Parathyroid adenoma (tissue), 2 donors: ENCODE data around the gene CDKN2A.

Source experiments
- H2AFZ ChIP-seq: fragments of 300-600 bp; sonication (generic); one replicate; pipeline ENCODE4 v1.7.0; 2017; ENCODE audit warnings: antibody characterized with exemption, mild to moderate bottlenecking
- H3K27ac ChIP-seq: fragments of 300-600 bp; sonication (generic); one replicate; pipeline ENCODE4 v1.7.0; 2017
- H3K27me3 ChIP-seq: fragments of 300-600 bp; sonication (generic); one replicate; pipeline ENCODE4 v1.7.0; 2017; ENCODE audit warnings: low read length; ENCODE audit not compliant: control insufficient read depth, insufficient read depth
- H3K36me3 ChIP-seq: fragments of 300-600 bp; sonication (generic); one replicate; pipeline ENCODE4 v1.7.0; 2017; ENCODE audit warnings: low read length; ENCODE audit not compliant: control insufficient read depth, insufficient read depth
- H3K4me1 ChIP-seq: fragments of 300-600 bp; sonication (generic); one replicate; pipeline ENCODE4 v1.7.0; 2017; ENCODE audit warnings: control low read depth
- H3K4me2 ChIP-seq: fragments of 300-600 bp; sonication (generic); one replicate; pipeline ENCODE4 v1.7.0; 2017; ENCODE audit warnings: low read length
- H3K4me3 ChIP-seq: fragments of 300-600 bp; sonication (generic); one replicate; pipeline ENCODE4 v1.7.0; 2017; ENCODE audit warnings: low read depth, low read length
- H3K79me2 ChIP-seq: fragments of 300-600 bp; sonication (generic); one replicate; pipeline ENCODE4 v1.7.0; 2017; ENCODE audit warnings: control low read depth
- H3K9ac ChIP-seq: fragments of 300-600 bp; sonication (generic); one replicate; pipeline ENCODE4 v1.7.0; 2017; ENCODE audit warnings: mild to moderate bottlenecking
- H3K9me3 ChIP-seq: fragments of 300-600 bp; sonication (generic); one replicate; pipeline ENCODE4 v1.7.0; 2017; ENCODE audit warnings: low read length; ENCODE audit not compliant: control insufficient read depth
- TF ChIP-seq, protein P1 (sequence below): fragments of 300-600 bp; sonication (generic); IDR thresholded peaks from one replicate; pipeline ENCODE4 v1.7.0; 2017; ENCODE audit warnings: antibody characterized with exemption, mild to moderate bottlenecking
- donor health status: primary hyperparathyroidism.

Gene CDKN2A

DNA sequence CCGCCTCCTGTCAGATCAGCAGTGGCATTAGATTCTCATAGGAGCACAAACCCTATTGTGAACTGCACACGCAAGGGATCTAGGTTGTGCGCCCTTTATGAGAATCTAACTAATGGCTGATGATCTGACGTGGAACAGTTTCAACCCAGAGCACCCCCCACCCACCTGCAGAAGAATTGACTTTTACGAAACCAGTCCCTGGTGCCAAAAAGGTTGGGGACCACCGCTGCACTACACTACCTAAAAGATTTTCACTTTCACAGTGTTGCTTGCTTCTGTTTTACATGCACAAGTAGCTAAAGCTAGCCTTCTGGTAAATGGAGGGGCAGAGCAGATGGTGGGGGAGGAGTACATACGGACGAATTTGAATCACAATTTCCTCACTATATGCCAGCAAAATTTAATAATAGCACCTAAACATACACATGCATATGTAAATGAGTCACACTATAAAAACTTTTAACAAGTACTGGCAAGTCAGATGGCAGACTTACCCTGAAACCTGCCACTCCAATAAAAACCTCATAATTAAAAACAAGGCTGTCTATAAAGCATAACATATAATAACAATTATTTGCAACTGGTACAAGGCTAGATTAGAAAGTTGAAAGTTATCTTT, 38.9 kb upstream of the CDKN2A start:
- TF ChIP-seq, protein P1, sequence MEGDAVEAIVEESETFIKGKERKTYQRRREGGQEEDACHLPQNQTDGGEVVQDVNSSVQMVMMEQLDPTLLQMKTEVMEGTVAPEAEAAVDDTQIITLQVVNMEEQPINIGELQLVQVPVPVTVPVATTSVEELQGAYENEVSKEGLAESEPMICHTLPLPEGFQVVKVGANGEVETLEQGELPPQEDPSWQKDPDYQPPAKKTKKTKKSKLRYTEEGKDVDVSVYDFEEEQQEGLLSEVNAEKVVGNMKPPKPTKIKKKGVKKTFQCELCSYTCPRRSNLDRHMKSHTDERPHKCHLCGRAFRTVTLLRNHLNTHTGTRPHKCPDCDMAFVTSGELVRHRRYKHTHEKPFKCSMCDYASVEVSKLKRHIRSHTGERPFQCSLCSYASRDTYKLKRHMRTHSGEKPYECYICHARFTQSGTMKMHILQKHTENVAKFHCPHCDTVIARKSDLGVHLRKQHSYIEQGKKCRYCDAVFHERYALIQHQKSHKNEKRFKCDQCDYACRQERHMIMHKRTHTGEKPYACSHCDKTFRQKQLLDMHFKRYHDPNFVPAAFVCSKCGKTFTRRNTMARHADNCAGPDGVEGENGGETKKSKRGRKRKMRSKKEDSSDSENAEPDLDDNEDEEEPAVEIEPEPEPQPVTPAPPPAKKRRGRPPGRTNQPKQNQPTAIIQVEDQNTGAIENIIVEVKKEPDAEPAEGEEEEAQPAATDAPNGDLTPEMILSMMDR, result no peak
- H3K79me2 ChIP-seq, result no peaks in the 10 kb centered on the region

GRCh38 chr9:22031655-22032411, 37.6 kb upstream of the CDKN2A start:
- Histone ChIP-seq H2AFZ (no peak overlapping the region), H3K9ac (no peak overlapping the region), H3K27me3 (no peaks in the 10 kb centered on the region), H3K4me2 (no peak overlapping the region), H3K27ac (no peak overlapping the region), H3K79me2 (no peaks in the 10 kb centered on the region), H3K36me3 (no peaks in the 10 kb centered on the region), H3K9me3 (no peaks in the 10 kb centered on the region), H3K4me3 (no peak overlapping the region), H3K4me1 (no peaks in the 10 kb centered on the region)
- TF ChIP-seq, protein P1, result no peak

More for the DNA sequence above, 38.9 kb upstream of the CDKN2A start:
- H3K4me2 ChIP-seq, result no peak overlapping the region
- no peaks in the 10 kb centered on the region for H3K4me1 ChIP-seq
- H3K9ac ChIP-seq, result no peak overlapping the region
- no peaks in the 10 kb centered on the region for H3K27me3 ChIP-seq
- H3K27ac ChIP-seq, result no peak overlapping the region
- no peak overlapping the region for H3K4me3 ChIP-seq
- no peaks in the 10 kb centered on the region for H3K36me3 ChIP-seq
- no peaks in the 10 kb centered on the region for H3K9me3 ChIP-seq
- H2AFZ ChIP-seq, result no peak overlapping the region

GRCh38 chr9:22030101-22030598, 36.0 kb upstream of the CDKN2A start:
- H3K27me3 ChIP-seq, result no peaks in the 10 kb centered on the region
- no peak overlapping the region for H3K4me2 ChIP-seq
- H3K9ac ChIP-seq, result no peak overlapping the region
- no peak overlapping the region for H2AFZ ChIP-seq
- H3K9me3 ChIP-seq, result no peaks in the 10 kb centered on the region
- no peak overlapping the region for H3K27ac ChIP-seq
- no peaks in the 10 kb centered on the region for H3K4me1 ChIP-seq
- no peaks in the 10 kb centered on the region for H3K36me3 ChIP-seq
- TF ChIP-seq, protein P1, result no peak
- no peaks in the 10 kb centered on the region for H3K79me2 ChIP-seq
- no peak overlapping the region for H3K4me3 ChIP-seq

GRCh38 chr9:22029231-22029630, 35.0 kb upstream of the CDKN2A start:
- Histone ChIP-seq H3K9me3 (no peaks in the 10 kb centered on the region), H2AFZ (no peak overlapping the region), H3K4me3 (no peak overlapping the region), H3K79me2 (no peaks in the 10 kb centered on the region), H3K4me1 (no peaks in the 10 kb centered on the region), H3K27ac (no peak overlapping the region), H3K4me2 (no peak overlapping the region), H3K36me3 (no peaks in the 10 kb centered on the region), H3K9ac (no peak overlapping the region), H3K27me3 (no peaks in the 10 kb centered on the region)
- TF ChIP-seq, protein P1, result no peak
